ES-I3 (cell line): ENCODE measurements around the gene DNAH14.
"Not testable (repeated sequence)": the region's sequence is repeated elsewhere in the genome, so short reads cannot be mapped to it uniquely, and the experiment has no call there.

Source experiments
- H3K36me3 ChIP-seq: 2 replicates; pipeline ENCODE4 v1.6.1; 2013; ENCODE audit warnings: mild to moderate bottlenecking, low read length, control low read depth, moderate library complexity; ENCODE audit not compliant: insufficient read depth
- H3K4me1 ChIP-seq: 2 replicates; pipeline ENCODE4 v1.6.1; 2013; ENCODE audit warnings: mild to moderate bottlenecking, control low read depth, low read length; ENCODE audit not compliant: insufficient read depth
- H3K9ac ChIP-seq: 2 replicates; pipeline ENCODE4 v1.6.1; 2013; ENCODE audit warnings: low read depth, mild to moderate bottlenecking, low read length, moderate library complexity
- H3K9me3 ChIP-seq: 2 replicates; pipeline ENCODE4 v1.6.1; 2013; ENCODE audit warnings: mild to moderate bottlenecking, low read length, moderate library complexity; ENCODE audit not compliant: control insufficient read depth, insufficient read depth

The DNAH14 gene

DNA sequence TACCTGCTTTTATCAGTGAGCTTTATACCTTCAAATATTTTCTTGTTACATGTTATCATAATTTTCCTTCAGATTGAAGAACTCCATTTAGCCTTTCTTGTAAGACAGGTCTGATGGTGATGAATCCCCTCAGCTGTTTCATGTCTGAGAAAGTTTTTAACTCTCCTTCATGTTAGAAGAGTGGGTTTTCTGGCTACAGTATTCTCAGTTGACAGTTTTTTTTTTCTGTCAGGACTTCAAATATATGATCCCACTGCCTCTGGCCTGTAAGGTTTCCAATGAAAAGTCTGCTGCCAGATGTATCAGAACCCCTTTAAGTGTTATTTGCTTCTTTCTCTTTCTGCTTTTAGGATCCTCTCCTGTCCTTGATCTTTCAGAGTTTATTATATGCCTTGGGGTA is 250.2 kb downstream of the DNAH14 start:
- H3K9ac ChIP-seq = no peak overlapping the region
- no peaks in the 10 kb centered on the region for H3K4me1 ChIP-seq
- no peaks in the 10 kb centered on the region for H3K36me3 ChIP-seq
- no peaks in the 10 kb centered on the region; the same call in none of the 2 replicates for H3K9me3 ChIP-seq

- H3K9ac ChIP-seq = no peak overlapping the region
- no peaks in the 10 kb centered on the region for H3K36me3 ChIP-seq
- no peaks in the 10 kb centered on the region for H3K4me1 ChIP-seq
- H3K9me3 ChIP-seq = no peaks in the 10 kb centered on the region; the same call in none of the 2 replicates
These were observed 253.2 kb downstream of the DNAH14 start for GRCh38 chr1:225182716-225183115.

GRCh38 chr1:225191199-225191753 is 261.8 kb downstream of the DNAH14 start:
- Histone ChIP-seq H3K9ac (no peak overlapping the region), H3K36me3 (no peaks in the 10 kb centered on the region), H3K9me3 (peaks cover 10% of the 10 kb centered on the region), H3K4me1 (no peaks in the 10 kb centered on the region)

- no peaks in the 10 kb centered on the region for H3K4me1 ChIP-seq
- no peaks in the 10 kb centered on the region for H3K9me3 ChIP-seq
These were observed 272.0 kb downstream of the DNAH14 start for GRCh38 chr1:225201447-225201846.

DNA sequence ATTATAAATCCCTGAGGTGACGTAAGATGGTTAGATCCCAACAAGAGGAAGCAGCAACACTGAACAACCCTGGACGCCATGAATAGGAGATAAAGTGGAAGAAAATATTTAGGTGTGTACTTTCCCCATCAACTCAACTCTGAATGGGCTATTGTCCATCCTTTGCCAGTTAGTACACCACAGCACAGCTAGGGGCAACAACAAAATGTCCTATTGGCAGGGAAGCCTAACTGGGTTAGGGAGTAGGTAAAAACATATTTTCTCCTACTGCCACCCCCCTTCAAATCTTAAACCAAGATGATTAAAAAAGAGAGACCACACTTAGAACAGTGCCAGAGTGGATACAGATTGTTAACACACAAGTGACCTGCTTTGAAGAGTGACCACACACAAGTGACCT is 278.3 kb downstream of the DNAH14 start:
- no peaks in the 10 kb centered on the region for H3K4me1 ChIP-seq
- no peaks in the 10 kb centered on the region for H3K36me3 ChIP-seq
- H3K9me3 ChIP-seq = no peaks in the 10 kb centered on the region; the same call in 1 of the 2 replicates
- no peak overlapping the region for H3K9ac ChIP-seq

More at GRCh38 chr1:225201447-225201846, 272.0 kb downstream of the DNAH14 start:
- Histone ChIP-seq H3K9ac (no peak overlapping the region), H3K36me3 (no peaks in the 10 kb centered on the region)

- no peaks in the 10 kb centered on the region; the same call in 1 of the 2 replicates for H3K9me3 ChIP-seq
- no peaks in the 10 kb centered on the region for H3K4me1 ChIP-seq
- H3K36me3 ChIP-seq = no peaks in the 10 kb centered on the region
- H3K9ac ChIP-seq = no peak overlapping the region
These were observed 279.7 kb downstream of the DNAH14 start for GRCh38 chr1:225209153-225209552.

- not testable (repeated sequence) for H3K4me1 ChIP-seq, H3K9ac ChIP-seq, H3K36me3 ChIP-seq, H3K9me3 ChIP-seq
These were observed 280.7 kb downstream of the DNAH14 start for GRCh38 chr1:225210180-225210579.

- H3K9me3 ChIP-seq, H3K9ac ChIP-seq, H3K36me3 ChIP-seq, H3K4me1 ChIP-seq: not testable (repeated sequence)
These were observed 282.4 kb downstream of the DNAH14 start for GRCh38 chr1:225211694-225212442.

DNA sequence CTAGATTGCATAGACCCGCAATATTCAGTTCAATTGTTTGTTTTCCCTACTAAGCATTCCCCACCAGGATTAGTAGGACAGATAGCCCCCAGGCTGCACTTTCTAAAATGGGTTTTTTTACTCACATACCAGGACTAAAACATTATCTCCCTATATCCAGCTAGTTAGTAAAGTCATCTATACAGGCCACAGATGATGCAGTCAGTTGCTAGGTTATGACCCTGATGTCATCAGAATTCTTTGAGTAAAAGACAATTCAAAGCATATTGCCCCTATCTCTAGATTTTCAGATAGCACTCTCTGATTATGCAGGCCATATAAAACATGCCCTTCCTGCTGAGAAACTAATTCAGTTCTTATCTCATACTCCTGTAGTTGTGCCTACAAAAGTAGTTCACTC is 294.8 kb downstream of the DNAH14 start:
- Histone ChIP-seq H3K9me3 (peaks cover 9% of the 10 kb centered on the region; the same call in 1 of the 2 replicates), H3K4me1 (no peaks in the 10 kb centered on the region), H3K9ac (no peak overlapping the region), H3K36me3 (no peaks in the 10 kb centered on the region)

DNA sequence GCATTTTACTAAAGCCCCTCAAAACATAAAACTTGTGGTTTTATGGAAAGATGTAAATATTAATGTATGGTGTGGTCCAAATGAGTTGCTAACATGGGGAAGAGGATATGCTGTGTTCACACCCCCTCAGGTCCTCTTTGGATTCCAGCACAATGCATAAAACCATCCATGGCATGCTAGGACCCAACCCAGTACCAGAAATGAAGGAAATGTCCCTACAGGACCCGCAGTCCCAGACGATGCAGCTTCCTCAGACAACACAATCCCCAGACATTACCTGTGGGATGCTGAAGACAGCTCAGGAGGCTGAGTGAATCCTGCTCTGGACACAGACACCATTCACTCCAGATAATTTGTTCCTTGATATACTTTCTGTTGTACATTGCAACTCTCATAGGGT is 296.2 kb downstream of the DNAH14 start:
- Histone ChIP-seq H3K9ac (no peak overlapping the region), H3K36me3 (no peaks in the 10 kb centered on the region), H3K9me3 (peaks cover 9% of the 10 kb centered on the region; the same call in 1 of the 2 replicates), H3K4me1 (no peaks in the 10 kb centered on the region)

GRCh38 chr1:225228871-225229303 is 299.4 kb downstream of the DNAH14 start:
- no peaks in the 10 kb centered on the region for H3K4me1 ChIP-seq
- H3K36me3 ChIP-seq = no peaks in the 10 kb centered on the region
- H3K9me3 ChIP-seq = no peaks in the 10 kb centered on the region
- no peak overlapping the region for H3K9ac ChIP-seq

DNA sequence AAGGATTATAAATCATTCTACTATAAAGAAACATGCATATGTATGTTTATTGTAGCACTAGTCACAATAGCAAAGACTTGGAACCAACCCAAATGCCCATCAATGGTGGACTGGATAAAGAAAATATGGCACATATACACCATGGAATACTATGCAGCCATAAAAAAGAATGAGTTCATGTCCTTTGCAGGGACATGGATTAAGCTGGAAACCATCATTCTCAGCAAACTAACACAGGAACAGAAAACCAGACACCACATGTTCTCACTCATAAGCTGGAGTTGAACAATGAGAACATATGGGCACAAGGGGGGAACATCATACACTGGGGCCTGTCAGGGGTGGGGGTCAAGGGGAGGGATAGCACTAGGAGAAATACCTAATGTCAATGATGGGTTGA is 300.0 kb downstream of the DNAH14 start:
- not testable (repeated sequence) for H3K9me3 ChIP-seq, H3K9ac ChIP-seq, H3K36me3 ChIP-seq, H3K4me1 ChIP-seq

DNA sequence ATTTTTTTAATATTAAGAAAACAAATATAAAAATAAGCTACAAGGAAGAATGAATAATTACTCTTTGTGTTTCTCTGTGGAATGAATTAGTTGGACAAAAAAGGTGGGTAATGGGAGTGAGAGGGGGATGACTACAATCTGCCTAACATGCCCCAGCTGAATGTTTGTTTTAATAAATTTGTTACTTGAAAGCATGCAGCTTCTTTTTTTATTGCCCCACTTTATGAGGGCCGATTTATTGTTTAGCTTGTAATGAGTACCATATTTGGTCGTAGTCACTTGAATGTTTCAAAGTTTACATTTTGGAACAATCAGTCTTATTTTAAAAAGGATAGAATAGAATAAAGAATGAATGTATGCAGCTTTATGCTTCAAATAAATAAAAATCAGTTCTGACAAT is 301.0 kb downstream of the DNAH14 start:
- Histone ChIP-seq H3K4me1 (no peaks in the 10 kb centered on the region), H3K9me3 (no peaks in the 10 kb centered on the region), H3K9ac (no peak overlapping the region), H3K36me3 (no peaks in the 10 kb centered on the region)

DNA sequence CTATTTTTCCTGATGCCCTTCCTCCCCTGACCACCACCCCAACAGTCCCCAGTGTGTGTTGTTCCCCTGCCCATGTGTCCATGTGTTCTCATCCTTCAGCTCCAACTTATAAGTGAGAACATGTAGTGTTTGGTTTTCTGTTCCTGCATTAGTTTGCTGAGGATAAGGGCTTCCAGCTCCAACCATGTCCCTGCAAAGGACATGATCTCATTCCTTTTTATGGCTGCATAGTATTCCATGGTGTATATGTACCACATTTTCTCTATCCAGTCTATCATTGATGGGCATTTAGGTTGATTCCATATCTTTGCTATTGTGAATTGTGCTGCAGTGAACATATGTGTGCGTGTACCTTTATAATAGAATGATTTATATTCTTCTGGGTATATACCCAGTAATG is 303.5 kb downstream of the DNAH14 start:
- not testable (repeated sequence) for H3K4me1 ChIP-seq, H3K9ac ChIP-seq, H3K36me3 ChIP-seq, H3K9me3 ChIP-seq

GRCh38 chr1:225242611-225243010 is 313.1 kb downstream of the DNAH14 start:
- no peaks in the 10 kb centered on the region for H3K36me3 ChIP-seq
- H3K9ac ChIP-seq = no peak overlapping the region
- H3K4me1 ChIP-seq = no peaks in the 10 kb centered on the region
- no peaks in the 10 kb centered on the region for H3K9me3 ChIP-seq
